GM12865 (cell line): ENCODE results near the gene PSRC1.

Experiments
- DNase-seq: peaks from one replicate; pipeline ENCODE4 v3.0.0; 2010; ENCODE audit warnings: low read depth
- H3K4me3 ChIP-seq: 2 replicates; pipeline ENCODE4 v1.5.1; 2011; ENCODE audit warnings: mild to moderate bottlenecking, low read depth, low read length, control low read depth
- CTCF ChIP-seq: IDR thresholded peaks from 2 replicates; pipeline ENCODE4 v1.5.1; 2011; ENCODE audit warnings: low read length, control low read depth, low read depth, inconsistent platforms; ENCODE audit not compliant: insufficient read depth; ENCODE audit errors: missing control alignments

Gene PSRC1

GRCh38 chr1:109261578-109261977 lies 21.4 kb downstream of the PSRC1 start:
- TF ChIP-seq CTCF = no peak
- H3K4me3 ChIP-seq = no peak overlapping the region
- DNase-seq = no peak

DNA sequence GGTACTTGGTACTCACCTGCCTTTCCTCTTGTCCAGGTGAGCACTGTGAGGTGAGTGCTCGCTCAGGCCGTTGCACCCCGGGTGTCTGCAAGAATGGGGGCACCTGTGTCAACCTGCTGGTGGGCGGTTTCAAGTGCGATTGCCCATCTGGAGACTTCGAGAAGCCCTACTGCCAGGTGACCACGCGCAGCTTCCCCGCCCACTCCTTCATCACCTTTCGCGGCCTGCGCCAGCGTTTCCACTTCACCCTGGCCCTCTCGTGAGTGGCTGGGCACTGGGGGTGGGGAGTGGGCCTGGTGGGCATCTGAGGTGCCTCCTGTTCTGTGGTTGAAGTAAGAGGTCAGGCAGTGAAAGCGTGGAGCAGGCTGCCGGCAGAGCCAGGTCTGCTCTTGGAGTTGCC lies 21.9 kb downstream of the PSRC1 start:
- DNase-seq = no peak
- H3K4me3 ChIP-seq = no peak overlapping the region
- no peak for TF ChIP-seq CTCF

DNA sequence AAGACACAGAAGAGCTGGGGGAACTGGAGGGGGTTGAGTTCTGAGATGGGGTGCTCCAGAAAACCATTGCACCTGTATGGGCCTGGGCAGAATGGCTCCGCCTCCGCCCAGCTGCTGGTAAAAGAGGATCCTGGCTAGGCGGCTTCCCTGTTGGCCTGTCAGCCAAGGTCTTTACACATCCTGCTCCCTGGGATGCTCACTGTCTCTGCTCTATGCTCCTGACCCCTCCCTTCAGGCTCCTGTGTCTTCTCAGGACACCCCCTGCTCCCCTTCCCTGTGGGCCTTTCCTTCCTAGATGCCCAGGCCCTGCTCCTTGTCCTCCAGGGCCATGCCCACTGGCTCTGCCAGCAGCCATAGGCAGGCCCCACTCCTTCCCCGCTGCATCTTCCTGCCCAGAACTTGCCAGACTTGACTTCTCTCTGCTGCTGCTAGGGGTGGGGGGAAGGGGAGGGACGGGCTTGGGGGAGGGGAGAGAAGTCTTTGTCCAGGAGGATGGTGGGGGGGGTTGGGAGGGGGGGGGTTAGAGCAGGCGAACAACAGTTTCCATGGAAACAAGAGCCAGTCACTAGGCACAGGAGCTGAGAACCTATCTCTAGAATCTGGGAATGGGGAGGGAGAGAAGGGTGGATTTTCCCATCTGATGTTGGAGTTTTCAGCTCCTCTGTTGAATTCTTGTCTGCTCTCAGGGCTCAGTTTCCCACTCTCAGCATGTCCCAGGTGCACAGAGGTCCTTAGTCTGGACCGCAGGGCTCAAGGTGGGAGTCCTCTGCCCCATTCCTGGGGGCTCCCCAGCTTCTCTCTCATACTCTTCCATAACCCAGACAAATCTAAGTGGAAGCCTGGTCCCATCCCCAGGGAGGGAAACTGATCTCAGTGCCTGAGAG lies 23.0 kb downstream of the PSRC1 start:
- no peak for DNase-seq
- no peak overlapping the region for H3K4me3 ChIP-seq
- no peak for TF ChIP-seq CTCF

- TF ChIP-seq CTCF = no peak
- no peak overlapping the region for H3K4me3 ChIP-seq
- no peak for DNase-seq
These were observed 24.2 kb downstream of the PSRC1 start for GRCh38 chr1:109258481-109259466.

DNA sequence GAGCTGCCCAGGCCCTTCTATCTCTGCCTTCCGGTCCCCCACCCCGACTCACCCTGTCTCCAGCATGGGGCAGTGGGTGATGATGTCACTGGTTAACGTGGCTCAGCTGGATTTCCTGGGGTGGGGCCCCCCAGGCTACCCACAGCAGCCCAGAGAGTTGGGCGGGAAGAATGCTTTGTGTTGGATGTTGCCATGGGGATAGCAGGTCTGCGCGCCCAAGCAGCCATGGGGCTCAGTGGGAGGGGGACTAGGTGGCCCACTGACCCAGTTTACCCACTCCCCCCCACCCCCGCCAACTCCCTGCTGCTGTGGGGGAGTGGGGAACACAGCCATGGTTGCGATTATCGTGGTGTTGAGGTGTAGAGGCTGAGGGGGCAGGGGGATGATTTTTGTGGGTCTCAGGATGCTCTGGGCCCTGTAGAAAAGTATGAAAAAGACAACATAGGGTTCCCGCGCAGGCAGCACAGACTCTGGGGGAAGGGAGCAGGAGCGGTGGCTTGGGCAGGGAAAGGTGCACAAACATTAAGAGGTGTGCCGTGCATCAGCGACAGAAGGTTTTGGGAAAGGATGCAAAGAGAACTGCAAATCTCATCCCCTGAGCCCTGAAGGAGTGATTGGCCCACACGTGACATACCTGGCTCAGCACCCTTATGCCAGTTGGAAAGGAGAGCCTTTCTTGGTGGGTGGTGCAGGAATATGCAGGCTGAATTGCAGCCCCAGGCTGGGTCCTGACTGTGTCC lies 25.1 kb downstream of the PSRC1 start:
- no peak for TF ChIP-seq CTCF
- DNase-seq = no peak
- H3K4me3 ChIP-seq = no peak overlapping the region

DNA sequence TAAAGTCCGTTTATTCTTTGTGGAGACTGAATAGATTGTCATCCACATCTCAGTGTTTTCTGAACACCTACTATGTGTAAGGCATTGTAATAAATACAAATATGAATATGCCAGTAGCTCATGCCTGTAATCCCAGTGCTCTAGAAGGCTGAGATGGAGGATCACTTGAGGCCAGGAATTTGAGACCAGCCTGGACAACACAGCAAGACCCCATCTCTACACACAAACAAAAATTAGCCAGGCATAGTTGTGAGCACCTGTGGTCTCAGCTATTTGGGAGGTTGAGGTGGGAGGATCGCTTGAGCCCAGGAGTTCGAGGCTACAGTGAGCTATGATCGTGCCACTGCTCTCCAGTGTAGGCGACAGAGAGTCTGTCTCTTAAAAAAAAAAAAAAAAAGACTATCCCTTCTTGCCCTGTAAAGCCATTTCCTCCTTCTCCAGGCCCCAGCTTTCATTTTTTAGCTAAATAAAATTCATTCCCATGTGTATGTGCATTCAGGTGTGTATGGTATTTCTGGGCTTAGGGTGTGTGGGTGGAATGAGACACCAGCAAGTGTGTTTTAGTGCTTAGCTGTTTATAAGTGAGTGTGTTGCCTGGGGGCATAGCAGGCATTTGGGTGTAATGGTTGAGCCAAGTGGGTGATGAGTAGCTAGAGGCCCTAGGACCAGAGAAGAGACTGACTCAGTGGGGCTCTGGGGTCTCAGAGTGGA lies 25.8 kb downstream of the PSRC1 start:
- no peak overlapping the region for H3K4me3 ChIP-seq

More for the DNA sequence above, 25.8 kb downstream of the PSRC1 start:
- no peak for TF ChIP-seq CTCF
- no peak for DNase-seq
